Activated CD8-positive, alpha-beta memory T cell treated with anti-CD3 and anti-CD28 coated beads, Interleukin-2, amount 10 ng/mL, durations not matched to agents 7 days and 5 days (primary cell): Measurements from ENCODE around the gene CDKN1A. TPM values are rescaled to one million over a fixed set of nuclear protein-coding genes. Genes with fewer than 3 reads are reported as not detected.
A peak's percentile ranks its signal among the peaks of the same experiment; 100 is the strongest.

Experiments
- ATAC-seq: fragments of 150-1000 bp; cut with Tn5 transposase; one replicate; pipeline ENCODE4 v1.10.0; 2021; ENCODE audit warnings: moderate library complexity
- CTCF ChIA-PET: fragments of 350-600 bp; sonication (Branson Sonifier 250); formaldehyde crosslinking; loops from one replicate; lab custom pipeline; 2021; ENCODE audit warnings: antibody characterized with exemption; lab: Charles Lee
- DNase-seq: peaks from one replicate; pipeline ENCODE4 v3.0.0-alpha.2; 2020
- H3K27ac Mint-ChIP-seq: one replicate; pipeline ENCODE4 v1.8.0; 2021; ENCODE audit warnings: mild to moderate bottlenecking, mixed read lengths
- H3K27me3 Mint-ChIP-seq: one replicate; pipeline ENCODE4 v1.8.0; 2021; ENCODE audit warnings: mixed read lengths
- H3K36me3 Mint-ChIP-seq: one replicate; pipeline ENCODE4 v1.8.0; 2021; ENCODE audit warnings: mild to moderate bottlenecking, mixed read lengths
- H3K4me1 Mint-ChIP-seq: one replicate; pipeline ENCODE4 v1.8.0; 2021; ENCODE audit warnings: mixed read lengths
- H3K4me3 Mint-ChIP-seq: one replicate; pipeline ENCODE4 v1.8.0; 2021; ENCODE audit warnings: mild to moderate bottlenecking, moderate library complexity, mixed read lengths
- H3K9me3 Mint-ChIP-seq: one replicate; pipeline ENCODE4 v1.8.0; 2022; ENCODE audit warnings: low read depth, mixed read lengths
- total RNA-seq, 2 experiments: library from RNA; stranded (reverse); gene quantifications; one replicate each; pipeline ENCODE4 v1.2.3, GENCODE V29; 2021

CDKN1A gene
- total RNA-seq, 2 experiments from 2014 or later: 67.5 to 109 TPM

DNA sequence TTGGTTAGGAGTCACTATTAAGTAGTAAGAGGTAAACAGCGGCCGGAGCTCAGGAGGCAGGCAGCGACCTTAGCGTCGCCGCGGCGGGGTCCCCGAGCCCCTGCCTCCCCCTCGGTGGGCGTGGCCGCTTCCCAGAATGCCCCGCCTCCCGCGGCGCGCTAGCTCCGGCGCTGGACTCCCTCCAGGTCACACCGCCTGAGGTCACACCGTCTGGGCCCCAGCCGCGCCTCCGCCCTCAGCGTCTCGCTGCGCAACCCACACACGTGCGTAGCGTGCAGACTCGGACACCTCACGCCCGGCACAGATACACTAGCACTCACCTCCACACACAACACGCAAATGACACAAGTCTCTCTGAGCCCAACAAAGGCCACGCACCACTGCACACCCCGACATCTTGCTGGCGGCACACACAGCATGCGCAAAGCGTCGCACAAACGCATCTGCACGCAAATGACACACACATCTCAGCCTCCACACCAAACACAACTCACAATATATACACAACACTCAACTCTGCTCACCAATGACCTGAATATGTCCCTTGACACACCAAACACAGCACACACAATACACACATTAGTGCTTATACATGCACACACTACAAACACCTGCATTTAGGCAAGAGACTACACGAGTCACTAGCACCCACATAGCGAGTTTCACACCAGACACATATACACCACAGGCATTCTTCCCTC is 17.6 kb upstream of the CDKN1A start:
- ATAC-seq (no peak), DNase-seq (no peak)
- no peaks in the 10 kb centered on the region for H3K36me3 Mint-ChIP-seq
- no peak overlapping the region for H3K27ac Mint-ChIP-seq
- no peaks in the 10 kb centered on the region for H3K9me3 Mint-ChIP-seq
- CTCF ChIA-PET: no interaction called here
- H3K4me3 Mint-ChIP-seq: no peak overlapping the region
- H3K27me3 Mint-ChIP-seq: peaks cover 48% of the 10 kb centered on the region
- peaks cover 4% of the 10 kb centered on the region for H3K4me1 Mint-ChIP-seq

DNA sequence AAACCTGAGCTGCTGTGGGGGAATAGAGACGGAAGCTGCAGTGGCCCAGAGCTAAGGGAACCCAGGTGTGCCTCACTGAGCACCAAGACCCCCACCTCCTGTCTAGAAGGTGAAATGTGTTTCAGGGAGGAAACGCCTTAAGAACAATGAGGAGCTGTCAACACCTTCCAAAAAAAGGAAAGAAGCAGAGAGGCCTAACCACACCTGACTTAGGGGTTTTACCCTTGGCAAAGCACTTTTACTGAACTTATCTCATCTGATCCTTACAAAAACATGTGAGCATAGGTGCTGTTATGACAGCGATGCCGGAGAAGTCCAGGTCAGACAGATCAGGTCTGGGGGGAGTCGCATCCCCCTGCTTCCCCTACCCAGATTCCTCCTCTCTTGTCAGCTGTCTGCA is 16.1 kb upstream of the CDKN1A start:
- CTCF ChIA-PET: interaction anchor here (0.6 to 3.3 kb wide), 3 partner anchors 15 to 1269 kb away, joined by 5 to 12 read pairs (median 7); partner anchors contain the start of gene CDKN1A
- no peaks in the 10 kb centered on the region for H3K9me3 Mint-ChIP-seq

GRCh38 chr6:36662827-36663256 is 15.7 kb upstream of the CDKN1A start:
- peaks cover 10% of the 10 kb centered on the region for H3K4me1 Mint-ChIP-seq
- H3K27ac Mint-ChIP-seq: no peak overlapping the region
- CTCF ChIA-PET: interaction anchor here (0.6 to 3.3 kb wide), 3 partner anchors 15 to 1268 kb away, joined by 5 to 12 read pairs (median 7); partner anchors contain the start of gene CDKN1A
- H3K36me3 Mint-ChIP-seq: no peaks in the 10 kb centered on the region
- H3K27me3 Mint-ChIP-seq: peaks cover 34% of the 10 kb centered on the region
- ATAC-seq (no peak), DNase-seq (no peak)
- H3K4me3 Mint-ChIP-seq: no peak overlapping the region
- H3K9me3 Mint-ChIP-seq: no peaks in the 10 kb centered on the region

More for the DNA sequence above, 16.1 kb upstream of the CDKN1A start:
- Mint-ChIP-seq H3K4me1 (peaks cover 9% of the 10 kb centered on the region), H3K4me3 (no peak overlapping the region), H3K27me3 (peaks cover 39% of the 10 kb centered on the region), H3K27ac (no peak overlapping the region), H3K36me3 (no peaks in the 10 kb centered on the region)
- ATAC-seq (no peak), DNase-seq (no peak)

DNA sequence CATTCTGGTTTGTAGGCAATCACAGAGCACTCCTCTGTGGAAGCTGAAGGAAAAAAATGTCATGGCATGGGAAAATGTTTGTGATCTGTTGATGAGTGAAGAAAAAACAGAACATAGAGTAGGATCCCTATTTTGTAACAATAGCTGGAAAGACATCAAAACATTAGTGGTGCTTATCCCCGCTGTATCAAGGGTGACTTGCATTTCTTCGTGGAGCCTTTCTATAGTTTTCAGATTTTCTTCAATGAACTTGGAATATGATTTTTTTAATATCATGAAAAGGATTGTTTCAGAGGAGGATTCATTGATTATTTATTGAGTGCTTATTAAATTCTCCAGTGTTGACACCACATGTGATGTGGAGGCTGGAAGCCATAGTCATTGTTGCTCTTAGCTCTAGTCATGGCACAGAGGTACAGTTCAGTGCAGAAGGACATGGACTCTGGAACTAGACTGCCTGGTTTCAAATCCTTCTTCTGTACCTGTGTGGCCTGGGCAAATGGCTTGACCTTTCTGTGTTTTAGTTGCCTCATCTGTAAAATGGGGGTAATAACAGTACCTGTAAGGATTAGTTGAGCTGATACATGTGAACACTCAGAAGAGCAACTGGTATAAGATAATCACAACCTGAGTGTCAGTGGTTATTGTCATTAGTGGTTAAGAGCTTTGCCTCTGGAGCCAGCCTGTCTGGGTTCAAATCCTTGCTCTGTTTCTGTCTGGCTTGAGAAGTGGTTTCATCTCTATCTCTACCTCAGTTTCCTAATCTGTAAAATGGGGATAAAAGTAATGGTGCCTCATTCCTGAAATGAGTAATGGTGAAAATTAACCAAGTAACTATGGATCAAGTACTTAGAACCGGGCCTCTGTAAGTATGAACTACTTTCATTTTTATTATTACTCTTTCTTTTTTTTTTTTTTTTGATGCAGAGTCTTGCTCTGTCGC is 14.7 kb upstream of the CDKN1A start:
- ATAC-seq (peak; percentile 45), DNase-seq (no peak)
- H3K4me3 Mint-ChIP-seq: no peak overlapping the region
- H3K9me3 Mint-ChIP-seq: no peaks in the 10 kb centered on the region
- peaks cover 10% of the 10 kb centered on the region for H3K4me1 Mint-ChIP-seq
- CTCF ChIA-PET: interaction anchor here (0.7 to 3.3 kb wide), 3 partner anchors 14 to 38 kb away, joined by 3 to 12 read pairs (median 7); partner anchors contain the start of gene CDKN1A
- H3K27me3 Mint-ChIP-seq: peaks cover 25% of the 10 kb centered on the region
- H3K27ac Mint-ChIP-seq: no peak overlapping the region
- H3K36me3 Mint-ChIP-seq: no peaks in the 10 kb centered on the region

DNA sequence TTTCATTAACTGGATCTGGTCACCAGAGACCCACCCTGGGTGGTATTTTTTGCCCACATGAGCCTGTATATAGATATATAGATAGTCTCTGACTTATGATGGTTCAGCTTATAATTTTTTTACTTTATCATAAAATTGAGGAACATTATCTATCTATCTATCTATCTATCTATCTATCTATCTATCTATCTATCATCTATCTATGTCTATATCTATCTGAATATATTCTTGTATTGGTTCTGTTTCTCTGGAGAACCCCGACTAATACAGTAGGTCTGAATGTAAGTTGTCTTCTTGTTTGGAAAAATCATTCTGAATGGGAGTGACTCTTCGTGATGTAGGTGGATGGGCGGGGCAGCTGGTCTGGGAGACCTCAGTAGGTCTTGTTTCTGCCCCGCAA is 13.3 kb upstream of the CDKN1A start:
- H3K36me3 Mint-ChIP-seq: no peaks in the 10 kb centered on the region
- no peak for ATAC-seq
- CTCF ChIA-PET: interaction anchor here (2.4 to 3.3 kb wide), 2 partner anchors 11 to 40 kb away, joined by 7 read pairs; no protein-coding TSS in a partner anchor

GRCh38 chr6:36666287-36666686 is 12.2 kb upstream of the CDKN1A start:
- no peak for ATAC-seq
- Mint-ChIP-seq H3K4me1 (peaks cover 10% of the 10 kb centered on the region), H3K27ac (no peak overlapping the region), H3K4me3 (no peak overlapping the region), H3K27me3 (peaks cover 13% of the 10 kb centered on the region), H3K36me3 (no peaks in the 10 kb centered on the region), H3K9me3 (no peaks in the 10 kb centered on the region)
- no peak for DNase-seq
- CTCF ChIA-PET: interaction anchor here (1.0 to 2.4 kb wide), 4 partner anchors 10 to 93 kb away, joined by 3 to 7 read pairs (median 4); no protein-coding TSS in a partner anchor

More for the DNA sequence above, 13.3 kb upstream of the CDKN1A start:
- H3K27me3 Mint-ChIP-seq: peaks cover 13% of the 10 kb centered on the region
- H3K4me3 Mint-ChIP-seq: no peak overlapping the region
- no peaks in the 10 kb centered on the region for H3K9me3 Mint-ChIP-seq
- no peak for DNase-seq
- H3K4me1 Mint-ChIP-seq: peaks cover 10% of the 10 kb centered on the region
- no peak overlapping the region for H3K27ac Mint-ChIP-seq

GRCh38 chr6:36666826-36667591 is 11.5 kb upstream of the CDKN1A start:
- peaks cover 13% of the 10 kb centered on the region for H3K27me3 Mint-ChIP-seq
- no peak for DNase-seq
- H3K27ac Mint-ChIP-seq: no peak overlapping the region
- no peaks in the 10 kb centered on the region for H3K36me3 Mint-ChIP-seq
- ATAC-seq: no peak
- CTCF ChIA-PET: interaction anchor here (1.0 to 2.4 kb wide), 6 partner anchors 10 to 116 kb away, joined by 3 to 8 read pairs (median 6); no protein-coding TSS in a partner anchor
- H3K4me3 Mint-ChIP-seq: no peak overlapping the region
- H3K9me3 Mint-ChIP-seq: no peaks in the 10 kb centered on the region
- peaks cover 10% of the 10 kb centered on the region for H3K4me1 Mint-ChIP-seq

DNA sequence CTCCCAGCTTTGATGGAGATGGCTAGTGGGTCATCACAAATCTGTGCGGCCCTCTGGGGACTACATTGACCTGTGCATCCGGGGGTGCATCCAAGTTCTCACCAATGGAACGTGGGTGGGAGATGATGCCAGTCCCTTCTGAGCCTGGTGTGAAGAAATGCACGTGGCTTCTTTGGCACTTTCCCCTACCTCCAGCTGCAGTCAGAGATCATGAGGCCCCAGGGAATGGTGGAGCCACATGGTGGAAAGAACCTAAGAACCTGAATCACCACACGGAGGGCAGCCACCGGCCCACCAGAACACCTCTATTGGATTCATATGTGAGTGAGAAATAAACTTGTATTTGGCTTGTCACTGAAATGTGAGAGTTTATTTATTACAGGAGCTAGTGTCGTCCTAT is 9.9 kb upstream of the CDKN1A start:
- H3K27me3 Mint-ChIP-seq: no peaks in the 10 kb centered on the region
- DNase-seq (no peak), ATAC-seq (no peak)
- H3K9me3 Mint-ChIP-seq: no peaks in the 10 kb centered on the region
- H3K4me1 Mint-ChIP-seq: peaks cover 10% of the 10 kb centered on the region
- H3K36me3 Mint-ChIP-seq: no peaks in the 10 kb centered on the region
- no peak overlapping the region for H3K27ac Mint-ChIP-seq
- no peak overlapping the region for H3K4me3 Mint-ChIP-seq
- CTCF ChIA-PET: interaction anchor here (0.9 to 2.0 kb wide), 4 partner anchors 12 to 114 kb away, joined by 3 to 8 read pairs (median 6); no protein-coding TSS in a partner anchor

DNA sequence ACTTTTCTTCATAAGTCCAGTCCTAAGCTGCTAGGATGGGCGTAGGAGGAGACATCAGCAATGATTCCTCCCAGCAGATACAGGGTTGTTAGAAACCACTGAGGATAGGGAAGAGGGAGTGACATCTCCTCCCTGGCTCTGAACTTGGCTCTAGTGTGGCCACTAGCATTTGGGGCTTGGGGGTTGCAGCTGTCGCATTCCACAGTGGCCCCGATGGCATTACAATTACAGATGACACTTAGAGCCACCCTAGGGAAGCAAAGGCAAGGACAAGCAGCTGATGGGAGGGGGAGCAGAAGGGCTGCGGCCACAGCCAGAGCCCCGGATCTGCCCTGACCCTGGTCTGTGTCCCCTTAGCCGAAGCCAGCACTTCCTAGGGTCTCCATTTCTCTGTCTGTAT is 9.5 kb upstream of the CDKN1A start:
- no peak overlapping the region for H3K27ac Mint-ChIP-seq
- ATAC-seq (no peak), DNase-seq (no peak)
- H3K36me3 Mint-ChIP-seq: no peaks in the 10 kb centered on the region
- H3K4me3 Mint-ChIP-seq: no peak overlapping the region
- peaks cover 7% of the 10 kb centered on the region for H3K4me1 Mint-ChIP-seq
- H3K9me3 Mint-ChIP-seq: no peaks in the 10 kb centered on the region
- CTCF ChIA-PET: interaction anchor here (1.1 to 2.0 kb wide), 2 partner anchors 10 to 11 kb away, joined by 4 to 8 read pairs; partner anchors contain the start of gene CDKN1A
- no peaks in the 10 kb centered on the region for H3K27me3 Mint-ChIP-seq

DNA sequence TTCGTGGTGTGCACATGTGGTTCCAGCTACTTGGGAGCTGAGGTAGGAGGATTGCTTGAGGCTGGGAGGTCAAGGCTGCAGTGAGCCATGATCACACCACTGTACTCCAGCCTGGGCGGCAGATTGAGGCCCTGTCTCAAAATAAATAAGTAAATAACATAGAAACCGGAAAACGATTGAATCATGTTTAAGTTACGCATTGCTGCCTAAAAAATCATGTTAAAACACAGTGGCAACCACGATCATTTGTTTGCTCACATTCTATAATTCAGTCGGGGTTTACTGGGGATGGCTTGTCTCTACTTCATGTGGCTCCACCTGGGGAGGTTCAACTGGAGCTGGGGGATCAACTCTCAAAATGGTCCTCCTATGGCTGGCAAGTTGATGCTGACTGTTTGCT is 8.2 kb upstream of the CDKN1A start:
- H3K36me3 Mint-ChIP-seq: no peaks in the 10 kb centered on the region
- ATAC-seq (no peak), DNase-seq (no peak)
- H3K27ac Mint-ChIP-seq: no peak overlapping the region
- H3K4me3 Mint-ChIP-seq: no peak overlapping the region
- H3K4me1 Mint-ChIP-seq: peaks cover 11% of the 10 kb centered on the region
- CTCF ChIA-PET: interaction anchor here (1.1 kb wide), 1 partner anchor 9 kb away, joined by 4 read pairs; the partner anchor contains the start of gene CDKN1A
- H3K27me3 Mint-ChIP-seq: no peaks in the 10 kb centered on the region
- no peaks in the 10 kb centered on the region for H3K9me3 Mint-ChIP-seq

DNA sequence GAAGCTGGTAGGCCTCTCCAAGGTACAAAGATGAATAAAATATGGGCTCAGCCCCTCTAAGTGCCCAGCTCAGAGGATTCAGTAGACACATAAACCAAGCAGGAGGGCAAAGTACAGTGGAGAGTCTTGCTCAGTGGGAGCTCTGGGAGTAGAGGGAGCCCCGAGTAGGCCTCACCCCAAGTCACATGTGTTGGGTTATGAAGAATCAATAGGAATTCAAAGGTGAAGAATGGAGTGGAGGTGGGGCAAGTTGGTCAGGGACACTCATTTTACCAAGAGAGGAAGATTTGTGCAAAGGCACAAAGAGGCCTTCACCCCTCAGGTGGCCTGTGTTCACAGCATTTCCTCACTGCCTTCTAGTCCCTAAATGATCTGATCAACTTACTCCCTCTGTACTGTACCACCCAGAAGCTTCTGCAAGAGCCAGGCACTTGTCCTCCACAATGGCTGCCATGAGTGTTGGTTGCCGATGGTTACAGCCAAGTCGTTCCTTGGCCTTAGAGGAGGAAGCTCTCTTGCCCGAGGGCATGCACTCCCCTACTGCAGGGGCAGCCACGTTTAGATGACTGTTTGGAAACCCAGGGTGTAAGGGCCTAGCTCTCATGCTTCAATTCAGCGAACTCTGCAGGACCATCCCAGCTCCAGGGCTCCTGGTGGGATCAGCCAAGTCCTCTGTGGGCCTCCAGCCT is 6.7 kb upstream of the CDKN1A start:
- H3K36me3 Mint-ChIP-seq: no peaks in the 10 kb centered on the region
- no peak overlapping the region for H3K4me3 Mint-ChIP-seq
- DNase-seq: no peak
- no peak for ATAC-seq
- CTCF ChIA-PET: interaction anchor here (1.0 to 1.1 kb wide), 2 partner anchors 9 to 57 kb away, joined by 3 to 4 read pairs; no protein-coding TSS in a partner anchor
- H3K27ac Mint-ChIP-seq: no peak overlapping the region
- no peaks in the 10 kb centered on the region for H3K9me3 Mint-ChIP-seq
- peaks cover 23% of the 10 kb centered on the region for H3K4me1 Mint-ChIP-seq
- no peaks in the 10 kb centered on the region for H3K27me3 Mint-ChIP-seq

DNA sequence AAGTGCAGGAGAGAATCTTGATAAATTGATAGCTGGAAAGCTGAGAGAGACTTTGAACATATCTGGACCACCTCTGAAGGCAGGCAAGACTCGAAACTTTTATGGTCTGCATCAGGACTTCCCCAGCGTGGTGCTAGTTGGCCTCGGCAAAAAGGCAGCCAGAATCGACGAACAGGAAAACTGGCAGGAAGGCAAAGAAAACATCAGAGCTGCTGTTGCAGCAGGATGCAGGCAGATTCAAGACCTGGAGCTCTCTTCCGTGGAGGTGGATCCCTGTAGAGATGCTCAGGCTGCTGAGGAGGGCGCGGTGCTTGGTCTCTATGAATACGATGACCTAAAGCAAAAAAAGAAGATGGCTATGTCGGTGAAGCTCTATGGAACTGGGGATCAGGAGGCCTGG is 4.6 kb upstream of the CDKN1A start:
- Mint-ChIP-seq H3K27me3 (no peaks in the 10 kb centered on the region), H3K27ac (no peak overlapping the region), H3K9me3 (no peaks in the 10 kb centered on the region), H3K4me1 (peaks cover 35% of the 10 kb centered on the region), H3K36me3 (peaks cover 4% of the 10 kb centered on the region), H3K4me3 (no peak overlapping the region)
- no peak for DNase-seq
- CTCF ChIA-PET: interaction anchor here (0.6 kb wide), 1 partner anchor 59 kb away, joined by 3 read pairs; no protein-coding TSS in a partner anchor
- no peak for ATAC-seq
